GM12891 (cell line): ENCODE data around the gene GLT8D2.

Source experiments
- PAX5 ChIP-seq: IDR thresholded peaks from 2 replicates; pipeline ENCODE4 v1.6.1; 2011; ENCODE audit warnings: low read length, moderate library complexity, mild to moderate bottlenecking; ENCODE audit not compliant: insufficient read depth, severe bottlenecking
- POLR2A ChIP-seq: IDR thresholded peaks from 2 replicates; pipeline ENCODE4 v1.6.1; 2011; ENCODE audit warnings: low read depth, low read length, control low read depth
- POLR2AphosphoS5 ChIP-seq: IDR thresholded peaks from 2 replicates; pipeline ENCODE4 v1.6.1; 2011; ENCODE audit warnings: low read depth, low read length, control low read depth
- POU2F2 ChIP-seq: IDR thresholded peaks from 2 replicates; pipeline ENCODE4 v1.6.1; 2011; ENCODE audit warnings: low read depth, mild to moderate bottlenecking, control low read depth, low read length, moderate library complexity
- SPI1 ChIP-seq: IDR thresholded peaks from 2 replicates; pipeline ENCODE4 v1.6.1; 2011; ENCODE audit warnings: low read depth, low read length, control low read depth
- TAF1 ChIP-seq: IDR thresholded peaks from 2 replicates; pipeline ENCODE4 v1.6.1; 2011; ENCODE audit warnings: low read depth, low read length, control low read depth

DNA sequence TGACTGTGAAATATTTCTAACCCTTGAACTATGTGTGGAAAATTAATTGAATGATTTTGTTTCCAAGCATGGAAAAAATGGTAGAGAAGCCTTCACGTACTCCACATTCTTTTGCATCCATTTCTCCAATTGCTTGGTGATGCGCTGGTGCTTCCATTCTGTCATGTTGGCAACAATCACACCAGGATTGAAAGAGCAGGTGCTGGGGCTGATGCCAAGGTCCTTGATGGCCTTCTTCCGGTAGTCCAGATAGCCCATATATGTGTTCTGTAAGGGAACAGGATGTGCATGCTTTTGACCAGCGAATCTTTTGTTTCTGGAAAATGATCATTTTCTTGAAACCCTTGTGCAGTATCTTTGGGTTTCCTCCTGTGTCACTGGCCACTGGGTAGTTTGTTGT, 55.8 kb downstream of the GLT8D2 start:
- TF ChIP-seq TAF1 (no peak), SPI1 (no peak), POLR2A (no peak), POLR2AphosphoS5 (no peak), POU2F2 (no peak), PAX5 (no peak)
